Endothelial cell of hepatic sinusoid (primary cell): ENCODE measurements around the gene SUN2.

Source experiments
- in situ Hi-C: cut with HindIII; loops from 2 replicates; pipeline ENCODE4 v1.10.0; 2017; ENCODE audit warnings: low sequenced_read_pairs

The SUN2 gene

GRCh38 chr22:38700270-38700788 lies 55.5 kb downstream of the SUN2 start:
- in situ Hi-C loops: no loop called here

GRCh38 chr22:38699784-38700183 lies 56.0 kb downstream of the SUN2 start:
- in situ Hi-C loops: no loop called here

GRCh38 chr22:38699143-38699542 lies 56.7 kb downstream of the SUN2 start:
- in situ Hi-C loops: no loop called here

- in situ Hi-C loops: no loop called here
Observed at GRCh38 chr22:38698407-38699094, 57.2 kb downstream of the SUN2 start.

- in situ Hi-C loops: no loop called here
Observed at GRCh38 chr22:38697425-38698089, 58.2 kb downstream of the SUN2 start.

- in situ Hi-C loops: no loop called here
Observed at GRCh38 chr22:38696606-38697424, 59.0 kb downstream of the SUN2 start.

GRCh38 chr22:38694940-38695339 lies 60.9 kb downstream of the SUN2 start:
- in situ Hi-C loops: no loop called here

- in situ Hi-C loops: no loop called here
Observed at GRCh38 chr22:38694049-38694448, 61.7 kb downstream of the SUN2 start.

GRCh38 chr22:38689651-38690050 lies 66.1 kb downstream of the SUN2 start:
- in situ Hi-C loops: loop anchor here (5.0 kb wide), 1 partner anchor 42 kb away; no protein-coding TSS in a partner anchor

GRCh38 chr22:38685761-38686160 lies 70.0 kb downstream of the SUN2 start:
- in situ Hi-C loops: loop anchor here (5.0 kb wide), 1 partner anchor 38 kb away; no protein-coding TSS in a partner anchor

GRCh38 chr22:38684895-38685294 lies 70.9 kb downstream of the SUN2 start:
- in situ Hi-C loops: loop anchor here (5.0 kb wide), 1 partner anchor 38 kb away; no protein-coding TSS in a partner anchor
